Caco-2 (cell line): ENCODE data around the gene MSH4. TPM values are rescaled to one million over a fixed set of nuclear protein-coding genes. Genes with fewer than 3 reads are reported as not detected.

Experiments used
- BruUV-seq: library from RNA; stranded (reverse); fragments of 400-500 nt; replicated peaks from 2 replicates; lab custom pipeline; 2021; lab: Mats Ljungman, UMichigan
- CTCF ChIA-PET: fragments of 300-600 bp; sonication (Branson Sonifier 250); formaldehyde crosslinking; loops from one replicate; lab custom pipeline; 2022; ENCODE audit warnings: antibody characterized with exemption; lab: Charles Lee
- POLR2A ChIA-PET: fragments of 300-600 bp; sonication (Branson Sonifier 250); formaldehyde crosslinking; loops from one replicate; lab custom pipeline; 2022; ENCODE audit warnings: antibody characterized with exemption; lab: Charles Lee
- DNase-seq, 2 experiments: peaks; one replicate each; pipeline versions ENCODE4 v3.0.0 to v3.0.0-alpha.2; 2020 to 2022
- H3K27me3 ChIP-seq: replicated peaks from 2 replicates; pipeline ENCODE4 v1.6.0; 2011; ENCODE audit warnings: low read length; ENCODE audit not compliant: control insufficient read depth, insufficient read depth
- H3K36me3 ChIP-seq: 2 replicates; pipeline ENCODE4 v1.5.1; 2011; ENCODE audit warnings: low read length; ENCODE audit not compliant: control insufficient read depth, insufficient read depth
- H3K4me1 ChIP-seq: fragments of 250-450 bp; sonication (Bioruptor Pico); 2 replicates; pipeline ENCODE4 v1.5.1; 2020; ENCODE audit warnings: mild to moderate bottlenecking
- H3K4me3 ChIP-seq: 2 replicates; pipeline ENCODE4 v1.5.1; 2011; ENCODE audit warnings: low read depth, mild to moderate bottlenecking, control low read depth, low read length
- H3K9me3 ChIP-seq: fragments of 250-450 bp; sonication (Bioruptor Pico); 2 replicates; pipeline ENCODE4 v1.5.1; 2020; ENCODE audit warnings: mild to moderate bottlenecking, moderate library complexity
- H3K27ac Mint-ChIP-seq: one replicate; pipeline ENCODE4 v1.8.0; 2022; ENCODE audit warnings: mixed read lengths; ENCODE audit not compliant: unreplicated experiment
- H3K27me3 Mint-ChIP-seq: one replicate; pipeline ENCODE4 v1.8.0; 2022; ENCODE audit warnings: mixed read lengths; ENCODE audit not compliant: insufficient read depth, unreplicated experiment
- H3K36me3 Mint-ChIP-seq: one replicate; pipeline ENCODE4 v1.8.0; 2022; ENCODE audit warnings: mild to moderate bottlenecking, mixed read lengths; ENCODE audit not compliant: insufficient read depth, unreplicated experiment
- H3K4me1 Mint-ChIP-seq: one replicate; pipeline ENCODE4 v1.8.0; 2022; ENCODE audit warnings: low read depth, mixed read lengths; ENCODE audit not compliant: unreplicated experiment
- H3K4me3 Mint-ChIP-seq: one replicate; pipeline ENCODE4 v1.8.0; 2022; ENCODE audit warnings: mild to moderate bottlenecking, moderate library complexity, mixed read lengths; ENCODE audit not compliant: unreplicated experiment
- H3K9me3 Mint-ChIP-seq: one replicate; pipeline ENCODE4 v1.8.0; 2022; ENCODE audit warnings: mixed read lengths; ENCODE audit not compliant: unreplicated experiment
- CTCF ChIP-seq, 2 experiments: fragments of 200-600 bp in 1 of 2; IDR thresholded peaks; 1 replicate in 1 of 2; 2 replicates in 1 of 2; pipeline versions ENCODE4 v1.5.1 to v1.8.0; 2011 to 2022; ENCODE audit warnings: antibody characterized with exemption in 1 of 2, control low read depth in 1 of 2, inconsistent platforms in 1 of 2, low read depth in 1 of 2, low read length in 1 of 2, mild to moderate bottlenecking in 1 of 2, moderate library complexity in 1 of 2; ENCODE audit not compliant: insufficient read depth in 1 of 2, severe bottlenecking in 1 of 2, unreplicated experiment in 1 of 2
- intact Hi-C: fragments of 100-400 bp; cut with micrococcal nuclease; formaldehyde crosslinking; loops from one replicate; pipeline ENCODE4 v1.10.0; 2022; ENCODE audit not compliant: unreplicated experiment
- total RNA-seq: library from RNA; stranded (reverse); gene quantifications from 2 replicates; pipeline ENCODE4 v1.2.3, GENCODE V29; 2022

The MSH4 gene
- total RNA-seq, 1 experiment from 2014 or later, result 0.34 TPM

GRCh38 chr1:75870951-75871350 is 74.3 kb downstream of the MSH4 start:
- no peak for DNase-seq
- H3K27ac Mint-ChIP-seq, result no peak overlapping the region
- Histone ChIP-seq H3K4me1 (no peaks in the 10 kb centered on the region), H3K4me3 (no peak overlapping the region), H3K27me3 (no peaks in the 10 kb centered on the region), H3K36me3 (no peaks in the 10 kb centered on the region), H3K9me3 (no peaks in the 10 kb centered on the region)
- H3K4me3 Mint-ChIP-seq, result no peak overlapping the region
- no TSS peak for BruUV-seq
- ChIA-PET CTCF (no interaction called here), POLR2A (no interaction called here)
- H3K36me3 Mint-ChIP-seq, result no peaks in the 10 kb centered on the region
- H3K27me3 Mint-ChIP-seq, result no peaks in the 10 kb centered on the region
- H3K9me3 Mint-ChIP-seq, result peaks cover 11% of the 10 kb centered on the region
- no peak for TF ChIP-seq CTCF (IDR thresholded peaks at IDR 0.05; ENCODE audit: insufficient read depth in 1 of 2, low read depth in 1 of 2, low read length in 1 of 2, severe bottlenecking in 1 of 2, unreplicated experiment in 1 of 2)
- intact Hi-C loops, result no loop called here
- H3K4me1 Mint-ChIP-seq, result no peaks in the 10 kb centered on the region

GRCh38 chr1:75879985-75880384 is 83.3 kb downstream of the MSH4 start:
- H3K27me3 Mint-ChIP-seq, result no peaks in the 10 kb centered on the region
- H3K9me3 Mint-ChIP-seq, result no peaks in the 10 kb centered on the region
- no peaks in the 10 kb centered on the region for H3K36me3 ChIP-seq
- no peaks in the 10 kb centered on the region for H3K4me1 Mint-ChIP-seq
- H3K4me3 Mint-ChIP-seq, result no peak overlapping the region
- intact Hi-C loops, result no loop called here
- no peaks in the 10 kb centered on the region for H3K36me3 Mint-ChIP-seq
- BruUV-seq, result no TSS peak
- no peak for TF ChIP-seq CTCF (IDR thresholded peaks at IDR 0.05; ENCODE audit: insufficient read depth in 1 of 2, low read depth in 1 of 2, low read length in 1 of 2, severe bottlenecking in 1 of 2, unreplicated experiment in 1 of 2)
- DNase-seq, result no peak
- H3K4me3 ChIP-seq, result no peak overlapping the region
- no peaks in the 10 kb centered on the region for H3K9me3 ChIP-seq
- H3K4me1 ChIP-seq, result no peaks in the 10 kb centered on the region
- ChIA-PET CTCF (no interaction called here), POLR2A (no interaction called here)
- no peak overlapping the region for H3K27ac Mint-ChIP-seq
- H3K27me3 ChIP-seq, result no peaks in the 10 kb centered on the region; the same call in 1 of the 2 replicates

GRCh38 chr1:75884437-75884836 is 87.8 kb downstream of the MSH4 start:
- no peak overlapping the region for H3K4me3 ChIP-seq
- no peak for DNase-seq
- Mint-ChIP-seq H3K36me3 (no peaks in the 10 kb centered on the region), H3K4me3 (no peak overlapping the region), H3K27me3 (no peaks in the 10 kb centered on the region), H3K9me3 (no peaks in the 10 kb centered on the region), H3K27ac (no peak overlapping the region), H3K4me1 (no peaks in the 10 kb centered on the region)
- H3K4me1 ChIP-seq, result no peaks in the 10 kb centered on the region
- TF ChIP-seq CTCF (IDR thresholded peaks at IDR 0.05; ENCODE audit: insufficient read depth in 1 of 2, low read depth in 1 of 2, low read length in 1 of 2, severe bottlenecking in 1 of 2, unreplicated experiment in 1 of 2), result no peak
- BruUV-seq, result no TSS peak
- H3K27me3 ChIP-seq, result no peaks in the 10 kb centered on the region; the same call in 1 of the 2 replicates
- ChIA-PET POLR2A (no interaction called here), CTCF (no interaction called here)
- no peaks in the 10 kb centered on the region for H3K9me3 ChIP-seq
- H3K36me3 ChIP-seq, result no peaks in the 10 kb centered on the region
- intact Hi-C loops, result no loop called here
